Activated CD4-positive, CD25-positive, alpha-beta regulatory T cell treated with anti-CD3 and anti-CD28 coated beads, Interleukin-2, amount 50 U/mL, for 16 hours (primary cell): ENCODE data around the gene ERVH48-1.
"Not testable (repeated sequence)": the region's sequence is repeated elsewhere in the genome, so short reads cannot be mapped to it uniquely, and the experiment has no call there.

Experiments used
- DNase-seq: peaks from one replicate; pipeline ENCODE4 v3.0.0-alpha.2; 2020; ENCODE audit warnings: low read depth, low spot score

The ERVH48-1 gene

DNA sequence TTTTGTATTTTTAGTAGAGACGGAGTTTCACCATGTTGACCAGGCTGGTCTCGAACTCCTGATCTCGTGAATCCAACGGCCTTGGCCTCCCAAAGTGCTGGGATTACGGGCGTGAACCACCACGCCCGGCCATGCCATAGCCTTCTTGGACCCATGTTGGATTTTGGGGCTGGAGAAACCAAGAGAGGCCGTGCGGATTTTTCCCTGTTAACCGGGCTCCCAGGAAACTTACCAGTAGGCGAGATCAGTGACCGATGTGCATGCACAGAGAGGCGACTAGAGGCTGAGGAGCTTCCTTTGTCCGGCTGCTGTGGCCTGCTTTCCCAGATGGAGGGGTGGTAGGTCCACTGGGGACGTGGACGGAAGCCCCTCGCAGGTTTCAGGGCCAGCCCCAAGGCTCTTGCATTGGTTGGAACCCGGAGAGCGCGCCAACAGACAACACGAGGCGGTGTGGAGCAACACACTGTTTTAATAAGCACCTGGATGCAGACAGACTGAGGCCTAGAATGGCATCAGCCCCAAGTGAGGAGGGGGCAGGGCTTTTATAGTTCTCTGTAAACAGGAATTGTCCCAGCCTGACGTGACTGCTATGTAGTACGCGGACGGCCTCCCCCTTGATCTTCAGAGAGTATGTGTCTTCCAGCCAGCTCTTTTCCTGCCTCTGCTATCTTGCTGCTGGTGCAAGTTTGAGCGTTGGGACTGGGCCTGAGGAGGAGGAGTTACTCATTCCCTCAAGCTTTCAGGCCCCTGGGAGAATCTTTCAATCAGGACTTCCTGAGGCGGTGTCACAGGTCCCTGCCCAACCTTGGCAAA is at the start of gene ERVH48-1:
TSS of gene ERVH48-1 (minus strand) at position 517 of the 813 bp plus-strand sequence. CDS start 6,624 bp downstream, outside the sequence.
- DNase-seq: no peak

GRCh38 chr21:42973991-42974831 is 48.8 kb upstream of the ERVH48-1 start, which contains the start of gene PKNOX1:
Gene PKNOX1 (plus strand): TSS chr21:42974562. CDS start chr21:43004382, 29,820 bp downstream.
- DNase-seq: peak; percentile 98

- DNase-seq: no peak
Measured at GRCh38 chr21:42973309-42973990, 48.0 kb upstream of the ERVH48-1 start.

- no peak for DNase-seq
Measured at GRCh38 chr21:42971897-42972275, 46.5 kb upstream of the ERVH48-1 start.

DNA sequence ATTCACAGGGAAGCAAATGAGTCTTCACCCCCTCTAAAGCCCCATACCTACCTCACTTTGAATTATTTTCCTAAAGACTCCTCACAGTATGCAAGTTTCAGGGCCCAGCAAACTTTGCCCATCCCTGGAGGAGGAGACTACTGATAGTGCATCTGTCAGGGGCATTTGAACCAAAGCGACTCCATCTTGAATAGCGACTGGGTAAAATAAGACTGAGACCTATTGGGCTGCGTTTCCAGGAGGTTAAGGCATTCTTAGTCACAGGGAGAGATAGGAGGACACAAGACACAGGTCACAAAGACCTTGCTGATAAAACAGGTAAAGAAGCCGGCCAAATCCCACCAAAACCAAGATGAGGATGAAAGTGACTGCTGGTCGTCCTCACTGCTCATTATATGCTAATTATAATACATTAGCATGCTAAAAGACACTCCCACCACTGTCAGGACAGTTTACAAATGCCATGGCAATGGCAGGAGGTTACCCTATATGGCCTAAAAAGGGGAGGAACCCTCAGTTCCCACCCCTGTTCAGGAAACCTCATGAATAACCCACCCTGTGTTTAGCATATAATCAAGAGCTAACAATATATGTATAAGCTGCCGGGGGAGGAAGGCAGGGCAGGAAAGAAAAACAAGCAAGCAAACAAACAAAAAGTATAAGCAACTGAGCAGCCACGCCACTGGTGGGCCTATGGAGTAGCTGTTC is 45.7 kb upstream of the ERVH48-1 start:
- no peak for DNase-seq

- DNase-seq: no peak
Measured at GRCh38 chr21:42969193-42969600, 43.8 kb upstream of the ERVH48-1 start.

- DNase-seq: not testable (repeated sequence)
Measured at GRCh38 chr21:42967616-42968015, 42.2 kb upstream of the ERVH48-1 start.

- DNase-seq: no peak
Measured at GRCh38 chr21:42965211-42965560, 39.8 kb upstream of the ERVH48-1 start.

DNA sequence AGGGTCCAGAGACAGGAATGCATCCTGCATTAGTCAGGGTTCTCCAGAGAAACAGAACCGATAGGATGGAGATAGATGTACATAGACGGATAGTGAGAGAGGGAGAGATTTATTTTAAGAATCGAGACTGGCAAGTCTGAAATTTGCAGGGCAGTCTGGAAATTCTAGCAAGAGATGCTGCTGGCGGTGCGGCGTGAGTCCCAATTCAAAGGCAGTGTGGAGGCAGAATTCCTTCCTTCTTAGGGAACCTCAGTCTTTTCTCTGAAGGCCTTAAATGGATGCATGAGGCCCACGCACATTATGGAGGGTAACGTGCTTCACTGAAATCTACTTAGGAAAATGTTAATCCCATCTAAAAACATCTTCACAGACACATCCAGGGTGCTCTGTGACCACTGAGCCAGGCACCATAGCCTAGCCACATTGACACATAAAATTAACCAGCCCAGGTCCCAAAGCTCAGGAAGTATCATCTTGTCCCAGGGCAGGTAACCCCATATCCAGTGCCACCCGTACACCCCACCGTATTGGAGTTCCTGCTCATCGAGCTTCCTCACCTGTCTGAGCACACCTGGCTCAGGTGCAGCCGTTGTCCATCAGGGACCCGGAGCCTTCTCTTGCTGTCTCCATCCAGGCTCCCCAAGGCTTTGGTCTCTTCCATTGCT is 39.2 kb upstream of the ERVH48-1 start:
- no peak for DNase-seq

DNA sequence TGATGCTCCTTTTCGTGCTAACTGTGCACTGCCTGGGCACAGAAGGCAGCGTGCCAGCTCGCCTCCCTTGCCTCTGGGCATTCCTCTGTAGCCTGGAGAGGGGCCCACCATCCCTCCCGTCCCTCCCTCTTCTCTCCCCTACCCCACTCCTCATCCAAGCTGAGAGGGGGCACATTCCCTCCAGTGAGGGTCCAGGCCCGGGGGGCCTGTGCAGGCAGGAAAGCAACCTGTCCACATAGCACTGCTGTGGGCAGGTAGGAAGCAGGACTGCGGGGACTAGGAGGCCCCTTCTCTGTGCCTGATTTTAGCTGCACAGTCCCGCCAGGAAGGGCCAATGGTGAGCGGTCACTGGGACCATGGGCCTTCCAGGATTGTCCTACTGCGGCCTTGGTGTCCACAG is 38.7 kb upstream of the ERVH48-1 start:
- DNase-seq: no peak

- DNase-seq: no peak
Measured at GRCh38 chr21:42962380-42963007, 37.1 kb upstream of the ERVH48-1 start.

DNA sequence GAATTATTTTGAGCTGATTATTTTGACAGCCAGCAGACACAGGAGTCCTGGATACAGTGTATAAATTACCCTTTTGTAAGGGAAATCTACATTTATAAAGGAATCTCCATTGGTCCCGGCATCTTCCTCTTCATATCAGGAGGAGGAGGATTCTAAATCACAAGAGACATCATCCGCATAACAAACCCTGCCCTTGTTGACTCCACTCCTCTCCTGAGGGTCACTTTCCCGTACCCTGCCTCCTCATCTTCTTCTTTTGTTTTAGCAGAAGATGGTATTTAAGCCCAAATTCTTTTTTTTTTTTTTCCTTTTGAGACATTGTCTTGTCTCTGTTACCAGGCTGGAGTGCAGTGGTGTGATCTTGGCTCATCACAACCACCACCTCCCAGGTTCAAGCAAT is 34.3 kb upstream of the ERVH48-1 start:
- DNase-seq: no peak

DNA sequence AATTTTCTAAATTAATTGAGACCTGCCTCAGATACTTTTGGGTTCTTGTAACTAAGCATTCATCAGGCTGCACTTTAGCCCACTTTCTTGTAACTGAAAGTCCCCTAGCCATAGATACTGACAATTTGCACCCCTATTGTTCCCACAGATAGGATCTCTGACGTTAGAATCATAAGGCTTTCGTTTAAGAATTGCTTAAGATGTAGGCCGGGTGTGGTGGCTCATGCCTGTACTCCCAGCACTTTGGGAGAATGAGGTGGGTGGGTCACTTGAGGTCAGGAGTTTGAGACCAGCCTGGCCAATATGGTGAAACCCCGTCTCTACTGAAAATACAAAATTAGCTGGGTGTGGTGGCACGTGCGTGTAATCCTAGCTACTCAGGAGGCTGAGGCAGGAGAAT is 32.7 kb upstream of the ERVH48-1 start:
- DNase-seq: not testable (repeated sequence)

- DNase-seq: no peak
Measured at GRCh38 chr21:42956824-42957630, 31.6 kb upstream of the ERVH48-1 start.

GRCh38 chr21:42951193-42951592 is 25.8 kb upstream of the ERVH48-1 start:
- not testable (repeated sequence) for DNase-seq

DNA sequence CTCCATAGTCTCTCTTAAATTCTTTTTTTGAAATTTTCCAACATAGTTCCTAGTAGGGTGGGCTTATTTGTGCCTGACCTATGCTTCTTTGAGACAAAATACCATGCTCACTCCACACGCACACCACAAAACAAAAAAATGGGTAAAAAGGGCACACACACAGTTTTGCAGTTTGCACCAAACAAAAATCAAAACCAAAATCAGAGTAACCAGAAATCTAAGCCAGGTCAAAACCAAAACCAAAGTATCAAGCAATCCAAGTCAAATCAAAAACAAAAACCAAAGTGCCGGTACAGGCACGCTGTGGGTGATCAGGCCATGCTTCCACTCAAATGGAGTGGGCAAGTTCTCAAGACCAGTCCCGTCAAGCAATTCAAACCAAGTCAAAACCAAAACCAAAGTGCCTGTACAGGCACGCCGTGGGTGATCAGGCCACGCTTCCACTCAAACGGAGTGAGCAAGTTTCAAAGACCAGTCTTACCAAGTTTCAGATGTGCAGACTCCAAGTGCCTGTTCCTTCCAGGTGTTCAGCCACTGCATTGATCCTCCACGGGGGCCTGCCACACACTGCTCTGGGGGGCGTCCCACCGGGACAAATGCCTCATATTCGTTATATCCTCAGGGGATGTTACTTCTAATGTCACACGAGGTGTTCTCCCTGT is 23.8 kb upstream of the ERVH48-1 start:
- not testable (repeated sequence) for DNase-seq

GRCh38 chr21:42942244-42942643 is 16.8 kb upstream of the ERVH48-1 start:
- no peak for DNase-seq

- no peak for DNase-seq
Measured at GRCh38 chr21:42941696-42942085, 16.3 kb upstream of the ERVH48-1 start.
